BJ (cell line): ENCODE data around the gene TMC1. TPM values are rescaled to one million over a fixed set of nuclear protein-coding genes. Genes with fewer than 3 reads are reported as not detected.
A peak's percentile ranks its signal among the peaks of the same experiment; 100 is the strongest.

Experiments used
- CTCF ChIA-PET: fragments of 350-600 bp; formaldehyde crosslinking; extraction: SDS; loops from one replicate; lab custom pipeline; 2021; ENCODE audit warnings: antibody characterized with exemption, inconsistent platforms; lab: Yijun Ruan, JAX
- POLR2A ChIA-PET: fragments of 300-600 bp; sonication (Branson Sonifier 250); formaldehyde crosslinking; extraction: SDS; loops from one replicate; lab custom pipeline; 2021; ENCODE audit warnings: antibody characterized with exemption; lab: Charles Lee
- DNase-seq: peaks from one replicate; pipeline ENCODE4 v3.0.0-alpha.2; 2011; ENCODE audit warnings: low read depth
- H3K27me3 ChIP-seq: 2 replicates; pipeline ENCODE4 v1.6.0; 2011; ENCODE audit warnings: low read length; ENCODE audit not compliant: control insufficient read depth, insufficient read depth
- H3K36me3 ChIP-seq: 2 replicates; pipeline ENCODE4 v1.5.1; 2011; ENCODE audit warnings: low read length; ENCODE audit not compliant: control insufficient read depth, insufficient read depth
- H3K4me3 ChIP-seq: 2 replicates; pipeline ENCODE4 v1.5.1; 2011; ENCODE audit warnings: low read depth, mild to moderate bottlenecking, control low read depth, low read length
- CTCF ChIP-seq: IDR thresholded peaks from 2 replicates; pipeline ENCODE4 v1.5.1; 2011; ENCODE audit warnings: low read depth, mild to moderate bottlenecking, control low read depth, inconsistent platforms, low read length, moderate library complexity; ENCODE audit not compliant: insufficient read depth
- polyA plus RNA-seq: library from polyadenylated mRNA; depleted of rRNA; stranded (reverse); fragments of >200 nt; gene quantifications from 2 replicates; pipeline ENCODE4 v1.2.3, GENCODE V29; 2011

The TMC1 gene
- polyA plus RNA-seq, 1 experiment: 1.2 TPM

- CTCF ChIA-PET: interaction anchor here (0.9 kb wide), 1 partner anchor 10 kb away, joined by 3 read pairs; no protein-coding TSS in a partner anchor
- Histone ChIP-seq H3K27me3 (no peaks in the 10 kb centered on the region), H3K4me3 (no peak overlapping the region), H3K36me3 (no peaks in the 10 kb centered on the region)
- POLR2A ChIA-PET: no interaction called here
- DNase-seq: peak; percentile 49
- TF ChIP-seq CTCF: no peak
Measured at GRCh38 chr9:72788966-72789735, 267.7 kb downstream of the TMC1 start.

DNA sequence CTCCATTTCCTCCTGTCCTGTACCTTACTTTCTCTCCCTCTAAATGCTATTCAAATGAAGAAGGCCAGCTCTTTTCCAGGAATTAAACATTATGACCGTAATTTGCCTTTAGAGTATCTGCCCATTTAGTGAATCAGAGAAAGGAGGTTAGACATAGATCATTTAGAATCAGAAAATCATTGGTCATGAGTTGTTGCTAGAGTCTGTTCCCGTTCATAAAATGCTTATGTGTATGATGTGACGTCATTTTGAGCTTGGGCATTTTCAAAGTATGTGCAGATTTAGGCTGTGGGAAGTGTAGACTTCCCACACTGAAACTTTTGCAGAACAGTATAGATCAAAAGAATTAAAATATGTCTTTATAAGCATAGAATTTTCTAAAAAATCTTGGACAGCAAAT is 268.5 kb downstream of the TMC1 start:
- ChIA-PET CTCF (no interaction called here), POLR2A (no interaction called here)
- no peak for DNase-seq
- Histone ChIP-seq H3K27me3 (no peaks in the 10 kb centered on the region), H3K36me3 (no peaks in the 10 kb centered on the region), H3K4me3 (no peak overlapping the region)
- no peak for TF ChIP-seq CTCF

DNA sequence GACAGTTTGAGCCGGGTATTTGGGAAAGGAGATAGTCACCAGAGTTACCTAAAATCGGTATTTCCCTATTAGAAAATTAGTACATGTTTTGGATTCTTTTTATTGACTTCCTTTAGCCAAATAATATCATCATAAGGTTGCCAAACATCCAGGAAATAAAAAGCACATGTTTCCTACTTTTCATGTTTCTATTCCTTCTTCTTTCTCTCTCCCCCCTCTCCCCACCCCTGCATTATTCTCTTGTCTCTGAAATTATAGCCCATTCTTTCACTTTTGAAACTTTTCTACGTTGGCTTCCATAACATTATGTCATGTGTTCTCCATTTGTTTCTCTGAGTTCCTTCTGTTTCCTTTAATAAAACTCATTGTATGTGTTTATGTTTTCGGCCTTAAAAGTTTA is 269.6 kb downstream of the TMC1 start:
- no peak for DNase-seq
- Histone ChIP-seq H3K36me3 (no peaks in the 10 kb centered on the region), H3K4me3 (no peak overlapping the region), H3K27me3 (no peaks in the 10 kb centered on the region)
- no peak for TF ChIP-seq CTCF
- ChIA-PET POLR2A (no interaction called here), CTCF (no interaction called here)

GRCh38 chr9:72791436-72791835 is 270.0 kb downstream of the TMC1 start:
- no peak overlapping the region for H3K4me3 ChIP-seq
- ChIA-PET POLR2A (no interaction called here), CTCF (no interaction called here)
- TF ChIP-seq CTCF: no peak
- H3K36me3 ChIP-seq: no peaks in the 10 kb centered on the region
- DNase-seq: no peak
- no peaks in the 10 kb centered on the region for H3K27me3 ChIP-seq

DNA sequence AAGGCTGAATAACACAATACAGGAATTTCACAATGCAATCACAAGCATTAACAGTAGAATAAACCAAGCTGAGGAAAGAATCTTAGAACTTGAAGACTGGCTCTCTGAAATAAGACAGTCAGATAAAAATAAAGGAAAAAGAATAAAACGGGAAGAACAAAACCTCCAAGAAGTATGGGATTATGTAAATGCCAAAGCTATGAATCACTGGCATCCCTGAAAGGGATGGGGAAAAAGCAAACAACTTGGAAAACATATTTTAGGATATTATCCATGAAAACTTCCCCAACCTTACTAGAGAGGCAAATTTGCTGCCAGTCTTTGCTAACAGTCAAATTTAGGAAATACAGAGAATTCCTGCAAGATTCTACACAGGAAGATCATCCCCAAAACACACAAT is 273.5 kb downstream of the TMC1 start:
- Histone ChIP-seq H3K4me3 (no peak overlapping the region), H3K27me3 (no peaks in the 10 kb centered on the region), H3K36me3 (no peaks in the 10 kb centered on the region)
- ChIA-PET POLR2A (no interaction called here), CTCF (interaction anchor here (1.4 kb wide), 1 partner anchor 28 kb away, joined by 5 read pairs; no protein-coding TSS in a partner anchor)
- TF ChIP-seq CTCF: no peak
- no peak for DNase-seq
